K562 (cell line): ENCODE measurements around the gene EGFR. TPM values are rescaled to one million over a fixed set of nuclear protein-coding genes. Genes with fewer than 3 reads are reported as not detected.

Source experiments
- HNRNPH1 ChIP-seq: fragments of 200-400 bp; formaldehyde crosslinking; optimal IDR thresholded peaks from 2 replicates; pipeline ENCODE3; 2017; ENCODE audit warnings: low read depth, mild to moderate bottlenecking, low read length, moderate library complexity
- IRF9 ChIP-seq: fragments of 450-650 bp; IDR thresholded peaks from 2 replicates; pipeline ENCODE4 v1.6.1; 2016; ENCODE audit warnings: missing biosample characterization, missing genetic modification characterization
- NFE2 ChIP-seq: IDR thresholded peaks from 2 replicates; pipeline ENCODE4 v1.6.1; 2014; ENCODE audit warnings: antibody characterized with exemption, low read depth
- RBM15 ChIP-seq: fragments of 200-400 bp; formaldehyde crosslinking; IDR thresholded peaks from 2 replicates; pipeline ENCODE4 v1.6.1; 2018; ENCODE audit warnings: mild to moderate bottlenecking, low read length, moderate library complexity; ENCODE audit not compliant: insufficient read depth
- STAT5A ChIP-seq: IDR thresholded peaks from 2 replicates; pipeline ENCODE4 v1.6.1; 2012; ENCODE audit warnings: low read length, inconsistent platforms, borderline replicate concordance
- ZNF518B ChIP-seq: fragments of 250-450 bp; sonication (Bioruptor Pico); IDR thresholded peaks from 2 replicates; pipeline ENCODE4 v1.5.0; 2021; ENCODE audit warnings: mild to moderate bottlenecking, moderate library complexity
- polyA plus RNA-seq, 8 experiments: library from polyadenylated mRNA; depleted of rRNA in 4 of 8; stranded (reverse) in 5 of 8; unstranded in 3 of 8; fragments of >200 nt; fragmentation: Nextera tagmentation in 2 of 8; fragmentation: Illumina TruSeq in 1 of 8; extraction: Ambion mirVana in 2 of 8; extraction: Trizol in 1 of 8; gene quantifications; 2 replicates each; pipeline versions ENCODE4 v1.2.1 to v1.2.3, GENCODE V29; 2011 to 2014; ENCODE audit warnings: inconsistent platforms in 1 of 8, missing spikeins in 1 of 8
- total RNA-seq, 7 experiments: library from RNA; depleted of rRNA in 6 of 7; stranded (reverse); fragments of >200 nt in 6 of 7; fragmentation: Illumina TruSeq in 2 of 7; extraction: Trizol in 2 of 7; gene quantifications; 2 replicates each; pipeline versions ENCODE4 v1.2.1 to v1.2.3, GENCODE V29; 2011 to 2021; ENCODE audit warnings: low replicate concordance in 1 of 7

EGFR gene
- total and polyA plus RNA-seq, 9 of the 15 experiments (the other 6 are each of a cell fraction or from before 2014, with no cell fraction given) = 0.13 TPM; not detected in 8

GRCh38 chr7:55133630-55134358, 115.0 kb downstream of the EGFR start (continued):
- TF ChIP-seq ZNF518B (CRISPR knock-in tag) (no peak), IRF9 (tag) (no peak), NFE2 (peak; percentile 88), STAT5A (no peak), RBM15 (no peak), HNRNPH1 (no peak)
- TF ChIP-seq, all 486 proteins: peak for 23
